Middle frontal gyrus (tissue), 1 donor: ENCODE measurements around the gene MED31.
"Not testable (repeated sequence)": the region's sequence is repeated elsewhere in the genome, so short reads cannot be mapped to it uniquely, and the experiment has no call there.

Source experiments
- DNase-seq: peaks from one replicate; pipeline ENCODE4 v3.0.0-alpha.2; 2015; ENCODE audit warnings: low spot score; ENCODE audit errors: extremely low spot score

MED31 gene

GRCh38 chr17:6651354-6651918, at the start of gene MED31, which contains the start of gene C17orf100:
Gene MED31, minus strand, starts transcription at chr17:6651605. Its CDS starts 77 bp downstream, at chr17:6651528.
Gene C17orf100, plus strand, starts transcription at chr17:6651762. Its CDS starts 152 bp downstream, at chr17:6651914.
- DNase-seq, result peak; percentile 83

DNA sequence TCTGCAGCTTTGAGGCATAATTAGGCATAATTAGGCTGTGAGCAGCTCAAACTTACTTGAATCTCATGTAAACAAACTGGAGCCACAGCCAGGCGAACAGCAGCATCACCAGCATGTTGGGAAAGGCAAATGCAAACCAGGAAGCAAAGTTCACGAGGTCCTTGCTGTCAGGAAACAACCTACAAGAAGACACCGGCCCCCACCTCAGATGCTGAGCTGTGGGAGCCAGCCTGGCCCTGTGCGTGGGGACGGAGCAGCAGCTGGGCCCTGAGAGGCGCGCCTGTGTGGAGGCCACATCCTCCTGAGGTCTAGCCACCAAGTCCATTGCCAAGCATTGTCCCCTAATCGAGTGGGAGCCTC, 49.5 kb upstream of the MED31 start:
- no peak for DNase-seq

DNA sequence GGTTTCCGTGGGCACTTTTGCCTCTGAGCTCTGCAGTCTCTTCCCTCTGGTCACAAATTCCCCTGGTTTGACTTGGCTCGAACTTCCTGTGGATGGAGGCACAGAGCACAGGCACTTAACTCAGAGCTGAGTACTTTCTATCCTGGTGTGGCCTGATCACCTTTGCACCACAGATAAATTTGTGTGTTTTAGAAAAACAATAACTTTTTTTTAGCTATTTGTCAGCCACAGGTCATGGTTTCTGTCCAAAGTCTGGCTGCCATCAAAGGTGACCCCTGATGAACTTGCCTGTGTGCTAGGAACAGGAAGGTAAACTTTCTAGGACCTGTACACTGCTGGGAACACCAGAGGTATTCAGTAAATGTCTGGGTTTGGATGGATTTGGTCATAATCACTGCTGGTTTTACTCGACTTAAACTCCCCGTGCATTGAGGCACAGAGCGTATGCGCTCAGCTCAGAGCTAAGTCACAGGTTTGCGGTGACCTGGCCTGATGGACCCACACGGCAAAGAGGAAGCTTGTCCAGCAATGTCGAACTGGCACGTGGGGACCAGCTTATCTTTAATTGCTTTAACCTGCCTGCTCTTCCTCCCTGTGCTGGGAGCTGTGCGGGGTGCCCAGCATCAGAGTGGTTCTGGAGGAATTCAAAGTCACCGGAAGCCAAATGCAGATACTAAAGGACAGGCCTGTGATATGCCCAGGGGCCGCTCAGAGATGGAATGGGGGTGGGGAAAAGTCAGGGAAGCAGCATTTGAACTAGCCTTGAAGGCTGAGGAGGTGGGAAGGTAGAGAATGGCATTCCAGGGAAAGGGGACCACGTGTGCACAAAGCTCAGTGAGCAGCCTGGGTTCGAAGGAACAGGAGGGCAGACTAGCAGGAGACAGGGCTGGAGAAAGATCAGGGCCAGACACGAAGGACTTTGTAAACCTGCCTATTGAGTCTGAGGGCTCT, 48.9 kb upstream of the MED31 start:
- DNase-seq, result no peak

- DNase-seq, result no peak
These were observed 46.6 kb upstream of the MED31 start for GRCh38 chr17:6698004-6698403.

DNA sequence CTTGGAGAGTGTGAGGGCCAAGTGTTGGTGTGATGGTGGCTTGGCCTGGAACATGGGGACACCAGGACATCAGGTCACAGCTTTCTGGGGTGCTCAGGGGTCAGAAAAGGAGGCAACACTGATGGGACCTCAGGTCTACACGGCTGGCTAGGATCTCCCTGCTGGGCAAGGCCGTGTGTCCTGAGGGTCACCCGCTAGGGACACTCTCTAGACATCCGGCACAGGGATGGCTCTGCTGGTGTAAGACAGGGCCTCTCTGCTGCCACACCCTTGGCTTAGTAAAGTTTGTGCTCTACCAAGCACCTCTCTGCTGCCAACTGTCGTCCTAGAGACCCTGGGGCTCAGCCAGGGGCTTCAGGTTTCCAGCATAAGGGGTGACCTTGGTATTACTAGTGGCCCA, 45.5 kb upstream of the MED31 start:
- no peak for DNase-seq

DNA sequence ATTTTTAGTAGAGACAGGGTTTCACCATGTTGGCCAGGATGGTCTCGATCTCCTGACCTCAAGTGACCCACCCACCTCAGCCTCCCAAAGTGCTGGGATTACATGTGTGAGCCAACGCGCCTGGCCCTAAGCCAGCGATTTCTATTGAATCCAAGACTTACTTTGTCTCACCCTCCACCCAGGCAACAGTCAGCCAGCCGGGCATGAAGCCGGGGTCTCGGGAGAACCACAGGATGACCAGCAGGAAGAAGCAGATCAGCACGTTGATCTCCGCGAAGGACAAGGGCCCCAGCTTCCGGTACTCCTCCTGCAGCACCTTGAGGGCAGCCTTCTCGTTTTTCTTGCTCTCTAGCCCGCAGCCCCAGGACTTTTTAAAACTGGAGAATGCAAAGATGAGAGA, 44.2 kb upstream of the MED31 start:
- DNase-seq, result no peak

DNA sequence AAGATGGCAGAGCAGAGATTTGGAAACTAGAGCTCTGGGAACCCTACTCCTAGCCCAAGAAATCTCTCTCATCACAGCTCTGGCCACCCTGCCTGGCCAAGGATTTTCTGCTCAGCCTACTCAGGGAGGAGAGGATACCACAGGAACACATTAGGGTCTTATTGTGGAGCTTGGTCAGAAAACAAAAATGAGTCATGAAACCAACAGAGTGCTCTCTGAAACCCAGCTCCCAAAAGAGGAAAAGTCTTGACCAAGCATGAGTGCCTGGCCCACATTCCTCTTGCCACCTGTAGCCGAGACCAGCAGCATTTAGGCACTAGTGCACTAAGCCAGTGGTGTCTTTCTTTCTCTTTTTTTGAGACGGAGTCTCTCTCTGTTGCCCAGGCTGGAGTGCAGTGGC, 43.6 kb upstream of the MED31 start:
- DNase-seq, result no peak

DNA sequence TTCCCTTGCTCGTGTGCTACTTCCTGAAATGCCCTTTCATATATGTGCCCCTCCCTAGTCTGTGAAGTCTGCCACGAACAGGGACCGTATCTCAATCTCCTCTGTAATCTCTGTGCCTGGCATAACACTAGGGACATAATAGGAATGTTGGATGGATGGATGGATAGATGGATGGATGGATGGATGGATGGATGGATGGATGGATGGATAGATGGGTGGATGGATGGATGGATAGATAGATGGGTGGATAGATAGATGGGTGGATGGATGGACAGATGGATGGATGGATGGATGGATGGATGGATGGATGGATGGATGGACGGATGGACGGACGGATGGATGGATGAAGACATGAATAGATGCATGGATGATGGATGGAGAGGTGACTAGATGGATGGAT, 40.6 kb upstream of the MED31 start:
- DNase-seq, result not testable (repeated sequence)

DNA sequence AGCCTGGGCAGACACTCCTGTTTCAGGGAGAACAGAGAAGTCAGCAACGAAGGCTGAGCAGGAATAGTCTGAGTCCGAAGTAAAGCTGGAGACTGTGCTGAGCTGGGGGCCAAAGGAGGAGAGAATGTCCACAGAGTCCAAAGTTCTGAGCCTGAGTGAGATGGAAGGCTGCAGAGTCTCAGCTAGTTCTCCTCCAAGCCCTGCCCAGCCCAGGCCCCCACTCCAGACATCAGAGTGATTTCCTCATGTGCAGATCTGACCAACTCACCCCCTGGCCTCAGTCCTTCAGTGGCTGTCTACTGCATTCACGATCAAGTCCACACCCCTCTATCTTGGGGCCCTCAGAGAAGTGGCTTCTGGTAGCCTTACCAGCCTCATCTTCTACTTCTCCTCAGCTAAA, 40.1 kb upstream of the MED31 start:
- DNase-seq, result no peak

GRCh38 chr17:6690641-6691040, 39.2 kb upstream of the MED31 start:
- DNase-seq, result no peak

DNA sequence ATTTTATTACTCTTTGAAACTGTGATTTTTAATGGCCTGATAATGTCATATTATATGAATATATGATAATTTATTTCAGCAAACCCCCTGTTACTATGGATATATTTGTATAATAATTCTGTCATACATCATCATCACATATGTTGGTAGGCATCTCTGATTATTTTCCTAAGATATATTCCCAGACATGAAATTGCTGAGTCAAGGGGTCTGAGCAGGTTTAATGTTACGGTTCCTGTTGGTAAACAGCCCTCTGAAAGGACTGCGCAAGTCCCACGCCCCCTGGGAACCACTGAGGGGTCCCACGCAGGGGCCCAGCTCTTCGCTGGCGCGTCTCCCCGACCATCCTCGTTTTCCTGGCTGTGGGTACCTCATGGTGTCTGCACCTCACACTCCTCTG, 37.5 kb upstream of the MED31 start:
- DNase-seq, result no peak

DNA sequence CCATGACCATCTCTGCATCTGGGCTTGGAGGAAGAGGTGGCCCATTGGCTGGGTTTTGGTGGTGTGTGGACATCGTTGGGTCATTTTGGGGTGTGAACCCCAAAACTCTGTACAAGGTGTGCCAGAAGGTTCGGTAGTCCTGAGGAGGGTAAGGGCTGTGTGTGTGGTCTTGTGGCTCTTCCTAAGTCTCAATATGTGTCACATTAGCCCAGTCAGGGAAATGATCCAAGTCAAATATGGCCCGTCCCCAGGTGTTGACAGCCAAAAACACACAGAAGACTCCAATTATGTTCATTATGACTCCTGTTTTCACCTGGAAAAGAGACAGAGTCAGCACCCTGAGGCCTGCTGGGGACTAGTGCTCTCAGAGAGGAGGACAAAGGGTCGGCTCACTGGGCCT, 34.6 kb upstream of the MED31 start:
- no peak for DNase-seq

GRCh38 chr17:6684881-6685767, 33.7 kb upstream of the MED31 start:
- DNase-seq, result no peak

DNA sequence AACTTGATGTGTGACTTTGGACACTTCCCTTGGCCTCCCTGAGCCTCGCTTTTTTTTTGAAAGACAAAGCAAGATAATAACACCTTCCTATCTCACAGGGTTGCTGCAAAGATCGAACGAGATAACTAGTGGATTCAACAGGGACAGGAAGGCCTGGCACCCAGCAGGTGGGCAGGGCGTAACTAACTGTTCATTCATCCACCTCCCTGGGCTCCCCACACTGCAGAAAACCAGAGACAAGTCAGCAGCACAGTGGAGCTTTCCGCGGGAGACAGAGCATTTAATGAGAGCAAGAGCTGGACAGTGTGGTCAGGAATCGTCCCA, 33.0 kb upstream of the MED31 start:
- no peak for DNase-seq

DNA sequence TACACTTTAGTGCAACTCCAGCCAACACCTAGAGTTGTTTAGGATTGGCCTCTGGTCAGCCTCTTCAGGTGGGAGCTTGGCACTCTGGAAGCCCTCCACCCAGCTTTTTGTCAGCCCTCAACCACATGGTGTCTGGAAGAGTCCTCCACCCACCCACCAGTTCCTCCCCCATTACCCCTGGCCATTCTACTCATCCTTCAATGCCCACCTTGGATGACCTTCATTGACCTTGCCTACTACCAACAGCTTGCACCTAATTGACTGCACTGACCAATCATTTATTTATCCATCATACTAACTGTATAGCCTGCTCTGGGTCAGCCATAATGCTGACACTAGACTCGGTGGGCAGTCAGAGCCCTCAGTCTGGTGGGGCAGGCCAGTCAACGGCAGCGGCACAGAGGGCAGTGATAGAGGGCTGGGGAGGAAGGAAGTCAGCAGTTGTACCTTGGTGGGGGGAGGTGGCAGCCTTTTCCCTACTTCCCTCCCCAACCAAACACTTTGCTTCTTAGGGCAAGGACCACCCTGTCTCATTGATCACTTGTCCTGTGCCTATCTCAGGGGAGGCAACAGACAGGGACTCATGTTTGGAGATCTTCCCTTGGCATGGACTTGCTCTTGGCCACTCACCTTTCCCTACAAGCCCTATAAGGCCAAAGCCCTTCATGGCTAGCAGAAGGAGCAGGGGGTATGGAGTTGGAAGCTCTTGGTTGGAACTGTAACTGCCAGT, 32.5 kb upstream of the MED31 start:
- no peak for DNase-seq

GRCh38 chr17:6683081-6683684, 31.8 kb upstream of the MED31 start:
- no peak for DNase-seq

DNA sequence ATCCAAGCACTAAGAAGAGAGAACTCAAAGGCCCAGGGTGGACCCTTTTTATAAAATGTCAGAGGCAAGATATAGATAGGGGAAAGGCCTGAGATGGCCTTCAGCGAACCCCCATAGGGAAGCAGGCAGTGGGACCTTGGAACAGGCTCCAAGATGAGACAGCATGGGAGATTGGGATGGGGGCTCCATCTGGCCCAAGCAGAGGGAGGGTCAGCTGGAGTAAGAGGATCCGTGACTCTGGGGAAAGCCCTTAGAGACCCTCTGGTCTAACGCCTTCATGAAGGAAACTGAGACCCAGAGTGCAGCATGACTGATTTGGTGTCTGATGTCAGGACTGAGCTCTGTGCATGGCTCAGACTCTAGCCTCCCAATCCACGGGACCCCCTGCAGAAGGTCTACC, 30.9 kb upstream of the MED31 start:
- no peak for DNase-seq

GRCh38 chr17:6681671-6682070, 30.3 kb upstream of the MED31 start:
- no peak for DNase-seq

DNA sequence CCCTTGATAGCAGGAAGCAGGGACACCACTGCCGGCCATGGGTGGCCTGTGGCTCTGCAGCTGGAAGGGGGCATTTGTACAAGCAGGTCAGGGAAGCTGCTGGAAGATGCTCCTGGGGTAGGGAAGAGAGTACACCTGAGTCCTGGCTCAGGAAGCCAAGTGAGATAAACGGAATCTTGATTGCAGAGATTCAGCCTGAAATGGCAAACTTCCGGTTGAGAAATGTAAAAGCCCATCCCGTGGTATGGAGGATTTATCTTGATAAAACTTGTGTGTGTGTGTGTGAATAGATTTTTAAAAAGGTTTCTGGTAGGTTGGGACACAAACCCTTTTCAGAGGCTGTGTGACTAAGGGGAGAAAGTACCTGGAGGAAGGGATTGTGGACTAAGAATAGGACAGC, 29.8 kb upstream of the MED31 start:
- no peak for DNase-seq

DNA sequence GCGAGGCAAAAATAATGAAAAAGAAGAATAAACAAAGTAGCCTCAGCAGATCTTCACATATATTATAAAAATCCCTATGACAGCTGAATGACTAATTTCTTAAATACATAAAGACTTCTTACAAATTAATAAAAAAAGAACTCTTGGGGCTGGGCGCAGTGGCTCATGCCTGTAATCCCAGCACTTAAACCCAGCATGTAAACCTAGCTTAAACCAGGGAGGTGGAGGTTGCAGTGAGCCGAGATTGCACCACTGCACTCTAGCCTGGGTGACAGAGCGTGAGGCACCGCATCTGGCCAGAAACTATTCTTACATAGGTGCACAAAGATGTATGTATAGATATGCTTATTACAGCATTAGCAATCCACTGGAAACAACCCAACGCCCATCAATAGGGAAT, 27.8 kb upstream of the MED31 start:
- no peak for DNase-seq

- DNase-seq, result no peak
These were observed 26.5 kb upstream of the MED31 start for GRCh38 chr17:6677946-6678345.
